LNCAP (cell line): ENCODE results near the gene SLC22A25.

Experiments
- TF ChIP-seq, protein P1 (sequence below): fragments of 450-650 bp; IDR thresholded peaks from 2 replicates; pipeline ENCODE4 v1.5.1; 2017; ENCODE audit warnings: mild to moderate bottlenecking

SLC22A25 gene

DNA sequence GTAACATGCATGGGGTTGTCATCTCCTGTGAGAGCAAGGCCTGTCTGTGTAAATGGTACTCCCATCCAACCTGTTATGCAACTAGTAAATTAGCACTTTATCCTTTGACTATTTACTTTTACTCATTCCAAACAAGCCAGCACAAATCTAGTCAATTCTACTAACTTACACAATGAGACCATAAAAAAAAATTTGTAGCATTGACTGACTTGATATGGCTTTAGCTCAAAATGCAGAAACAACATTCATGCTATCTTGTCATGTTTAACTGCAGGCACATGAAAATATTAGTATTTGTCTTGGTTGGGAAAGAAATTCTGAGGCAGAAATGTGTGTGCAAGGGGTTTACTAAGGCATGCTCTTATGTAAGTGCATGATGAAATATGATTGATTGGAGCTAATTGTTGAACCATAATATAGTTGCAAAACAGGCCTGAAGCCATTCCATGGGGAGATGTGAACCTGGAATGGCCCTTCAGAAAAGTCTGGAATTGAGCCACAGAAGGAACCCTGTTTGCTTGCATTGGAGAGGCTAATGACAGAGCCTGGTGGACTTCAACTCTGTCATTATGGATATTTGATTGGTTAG is 2.5 kb downstream of the SLC22A25 start:
- TF ChIP-seq, protein P1, sequence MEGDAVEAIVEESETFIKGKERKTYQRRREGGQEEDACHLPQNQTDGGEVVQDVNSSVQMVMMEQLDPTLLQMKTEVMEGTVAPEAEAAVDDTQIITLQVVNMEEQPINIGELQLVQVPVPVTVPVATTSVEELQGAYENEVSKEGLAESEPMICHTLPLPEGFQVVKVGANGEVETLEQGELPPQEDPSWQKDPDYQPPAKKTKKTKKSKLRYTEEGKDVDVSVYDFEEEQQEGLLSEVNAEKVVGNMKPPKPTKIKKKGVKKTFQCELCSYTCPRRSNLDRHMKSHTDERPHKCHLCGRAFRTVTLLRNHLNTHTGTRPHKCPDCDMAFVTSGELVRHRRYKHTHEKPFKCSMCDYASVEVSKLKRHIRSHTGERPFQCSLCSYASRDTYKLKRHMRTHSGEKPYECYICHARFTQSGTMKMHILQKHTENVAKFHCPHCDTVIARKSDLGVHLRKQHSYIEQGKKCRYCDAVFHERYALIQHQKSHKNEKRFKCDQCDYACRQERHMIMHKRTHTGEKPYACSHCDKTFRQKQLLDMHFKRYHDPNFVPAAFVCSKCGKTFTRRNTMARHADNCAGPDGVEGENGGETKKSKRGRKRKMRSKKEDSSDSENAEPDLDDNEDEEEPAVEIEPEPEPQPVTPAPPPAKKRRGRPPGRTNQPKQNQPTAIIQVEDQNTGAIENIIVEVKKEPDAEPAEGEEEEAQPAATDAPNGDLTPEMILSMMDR = no peak

DNA sequence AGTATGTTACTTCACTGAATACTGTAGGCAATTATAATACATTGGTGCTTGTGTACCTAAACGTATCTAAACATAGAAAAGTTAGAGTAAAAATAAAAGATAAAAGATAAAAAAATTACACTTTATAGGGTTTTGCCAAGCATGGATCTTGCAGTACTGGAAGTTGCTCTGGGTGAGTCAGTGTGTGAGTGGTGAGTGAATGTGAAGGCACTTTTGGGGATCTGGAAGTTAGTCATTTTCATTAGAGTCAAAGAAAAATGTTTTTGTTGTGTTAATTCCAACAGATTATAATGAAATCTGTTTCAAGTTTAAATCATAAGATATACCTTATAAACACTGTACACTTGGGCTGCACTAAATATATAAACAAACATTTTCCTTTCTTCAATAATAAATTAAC is 3.3 kb downstream of the SLC22A25 start:
- TF ChIP-seq, protein P1 = no peak

GRCh38 chr11:63239254-63239653 is 4.1 kb downstream of the SLC22A25 start:
- TF ChIP-seq, protein P1 = no peak

DNA sequence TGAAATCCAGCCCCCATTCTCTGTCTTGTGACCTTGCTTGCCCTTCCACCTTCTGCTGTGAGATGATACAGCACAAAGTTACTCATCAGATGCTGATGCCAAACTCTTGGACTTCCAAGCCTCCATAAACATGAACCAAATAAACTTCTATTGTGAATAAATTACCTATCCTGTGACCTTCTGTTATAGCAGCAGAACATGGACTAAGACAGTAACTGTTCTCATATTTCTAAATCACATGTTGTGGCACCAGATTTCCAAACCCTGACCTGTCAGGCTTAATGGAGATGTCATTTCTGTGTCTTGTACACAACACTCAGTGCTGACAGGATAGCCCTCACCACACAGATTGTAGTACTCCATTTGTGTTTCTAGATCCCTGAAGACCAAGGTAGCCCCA is 6.0 kb downstream of the SLC22A25 start:
- TF ChIP-seq, protein P1 = no peak

- TF ChIP-seq, protein P1 = no peak
Observed at GRCh38 chr11:63229815-63230214, 13.6 kb downstream of the SLC22A25 start.

GRCh38 chr11:63227521-63228107 is 15.8 kb downstream of the SLC22A25 start:
- TF ChIP-seq, protein P1 = no peak

- TF ChIP-seq, protein P1 = no peak
Observed at GRCh38 chr11:63226488-63227114, 16.8 kb downstream of the SLC22A25 start.
